Smooth muscle cell (in vitro differentiated cells): ENCODE results near the gene SAMD7. TPM values are rescaled to one million over a fixed set of nuclear protein-coding genes. Genes with fewer than 3 reads are reported as not detected.

Source experiments
- DNase-seq: peaks from one replicate; lab custom pipeline; 2025; ENCODE audit not compliant: unreplicated experiment; lab: John Stamatoyannopoulos, UW
- H2AFZ ChIP-seq: fragments of 200-600 bp; sonication (generic); 2 replicates; pipeline ENCODE4 v1.6.0; 2016; ENCODE audit warnings: antibody characterized with exemption, low read depth, mild to moderate bottlenecking
- H3F3A ChIP-seq: fragments of 200-600 bp; sonication (generic); 2 replicates; pipeline ENCODE4 v1.6.0; 2017; ENCODE audit warnings: antibody characterized with exemption, low read depth
- H3K27ac ChIP-seq: fragments of 200-600 bp; sonication (generic); 2 replicates; pipeline ENCODE4 v1.5.1; 2016; ENCODE audit warnings: low read depth, mild to moderate bottlenecking
- H3K27me3 ChIP-seq: fragments of 200-600 bp; sonication (generic); 2 replicates; pipeline ENCODE4 v1.6.1; 2016; ENCODE audit warnings: low read depth, mild to moderate bottlenecking
- H3K36me3 ChIP-seq: fragments of 200-600 bp; sonication (generic); 2 replicates; pipeline ENCODE4 v1.5.1; 2016; ENCODE audit warnings: low read depth
- H3K4me1 ChIP-seq: fragments of 200-600 bp; sonication (generic); 2 replicates; pipeline ENCODE4 v1.5.1; 2016; ENCODE audit warnings: low read depth
- H3K4me2 ChIP-seq: fragments of 200-600 bp; sonication (generic); 2 replicates; pipeline ENCODE4 v1.6.0; 2016; ENCODE audit warnings: mild to moderate bottlenecking
- H3K4me3 ChIP-seq: fragments of 200-600 bp; sonication (generic); 2 replicates; pipeline ENCODE4 v1.5.1; 2016; ENCODE audit warnings: mild to moderate bottlenecking
- H3K79me2 ChIP-seq: fragments of 200-600 bp; sonication (generic); 2 replicates; pipeline ENCODE4 v1.6.0; 2016; ENCODE audit warnings: low read depth, mild to moderate bottlenecking
- H3K9ac ChIP-seq: fragments of 200-600 bp; sonication (generic); 2 replicates; pipeline ENCODE4 v1.6.0; 2016; ENCODE audit warnings: low read depth
- H3K9me3 ChIP-seq: fragments of 200-600 bp; sonication (generic); replicated peaks from 2 replicates; pipeline ENCODE4 v1.5.1; 2016; ENCODE audit warnings: low read depth
- H4K20me1 ChIP-seq: fragments of 200-600 bp; sonication (generic); 2 replicates; pipeline ENCODE4 v1.6.0; 2016; ENCODE audit warnings: low read depth
- CTCF ChIP-seq: fragments of 200-600 bp; sonication (generic); IDR thresholded peaks from 2 replicates; pipeline ENCODE4 v1.5.1; 2017; ENCODE audit warnings: borderline replicate concordance, mild to moderate bottlenecking, antibody characterized with exemption; ENCODE audit not compliant: insufficient read depth, poor library complexity, severe bottlenecking
- WGBS: methylation state at CpG from one replicate; pipeline ENCODE4 v1.1.7; 2016; ENCODE audit warnings: low lambda C conversion rate; 5-methylcytosine and 5-hydroxymethylcytosine counted together
- polyA plus RNA-seq: library from polyadenylated mRNA; unstranded; fragments of >200 nt; fragmentation: Nextera tagmentation; extraction: Ambion mirVana; gene quantifications from 2 replicates; pipeline ENCODE4 v1.2.1, GENCODE V29; 2016
- total RNA-seq: library from RNA; depleted of rRNA; stranded (reverse); fragments of >200 nt; gene quantifications from 2 replicates; pipeline ENCODE4 v1.2.3, GENCODE V29; 2014

The SAMD7 gene
- total and polyA plus RNA-seq, 2 experiments from 2014 or later = not detected

DNA sequence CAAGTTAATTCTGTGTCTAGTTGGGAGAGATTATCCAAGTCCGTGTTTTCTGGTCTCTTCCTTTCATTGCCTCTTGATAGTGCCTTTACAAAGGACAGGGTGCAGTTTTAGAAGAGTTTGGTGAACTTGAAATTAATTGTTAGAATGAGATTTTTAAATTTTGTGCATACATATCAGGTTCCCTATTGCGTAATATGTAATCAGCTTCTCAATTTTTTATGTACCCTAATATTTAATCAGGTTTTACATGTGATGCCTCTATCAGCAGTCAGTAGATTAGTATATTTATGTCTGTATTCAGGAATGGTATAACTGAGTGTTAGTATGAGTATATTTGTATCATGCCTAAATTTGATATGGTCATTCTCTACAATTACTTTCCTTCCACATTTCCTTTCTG, 60.1 kb downstream of the SAMD7 start:
- Histone ChIP-seq H3K9me3 (no peaks in the 10 kb centered on the region), H4K20me1 (peaks cover 94% of the 10 kb centered on the region), H3K9ac (no peak overlapping the region), H2AFZ (no peak overlapping the region), H3K79me2 (peaks cover 86% of the 10 kb centered on the region), H3K4me1 (peaks cover 23% of the 10 kb centered on the region), H3K4me2 (no peak overlapping the region), H3K27me3 (no peaks in the 10 kb centered on the region), H3K27ac (no peak overlapping the region), H3F3A (no peaks in the 10 kb centered on the region), H3K4me3 (no peak overlapping the region), H3K36me3 (no peaks in the 10 kb centered on the region)
- DNase-seq = no peak
- 88% methylated on average over 2 of the region's 2 CpGs for WGBS
- no peak for TF ChIP-seq CTCF

- Histone ChIP-seq H3K27ac (peak overlapping the region; percentile 15), H3K9ac (no peak overlapping the region), H2AFZ (no peak overlapping the region), H3K4me2 (no peak overlapping the region), H3K4me1 (no peaks in the 10 kb centered on the region), H3K79me2 (peaks cover 16% of the 10 kb centered on the region), H3K9me3 (no peaks in the 10 kb centered on the region), H4K20me1 (peaks cover 46% of the 10 kb centered on the region), H3F3A (no peaks in the 10 kb centered on the region), H3K4me3 (no peak overlapping the region), H3K36me3 (peaks cover 39% of the 10 kb centered on the region), H3K27me3 (no peaks in the 10 kb centered on the region)
- 38% methylated on average over 2 of the region's 2 CpGs for WGBS
- no peak for DNase-seq
- TF ChIP-seq CTCF = no peak
Measured at GRCh38 chr3:169980055-169980454, 68.7 kb downstream of the SAMD7 start.

- H3K4me2 ChIP-seq = no peak overlapping the region
- WGBS = 99% methylated on average over 3 of the region's 3 CpGs
- no peak overlapping the region for H3K27ac ChIP-seq
- TF ChIP-seq CTCF = no peak
- peaks cover 15% of the 10 kb centered on the region for H4K20me1 ChIP-seq
- no peaks in the 10 kb centered on the region for H3K27me3 ChIP-seq
- H3K36me3 ChIP-seq = peaks cover 64% of the 10 kb centered on the region
- DNase-seq = no peak
- H3K4me1 ChIP-seq = no peaks in the 10 kb centered on the region
- H3F3A ChIP-seq = no peaks in the 10 kb centered on the region
- H3K9me3 ChIP-seq = no peaks in the 10 kb centered on the region
- H3K79me2 ChIP-seq = no peaks in the 10 kb centered on the region
- H3K4me3 ChIP-seq = no peak overlapping the region
- H2AFZ ChIP-seq = no peak overlapping the region
- no peak overlapping the region for H3K9ac ChIP-seq
Measured at GRCh38 chr3:169984292-169984691, 72.9 kb downstream of the SAMD7 start.

Other genes with a start within 250 kb of the SAMD7 start
- gene MECOM, start 247.9 kb upstream of the SAMD7 start, total RNA-seq = 0.18 and 0.27 TPM in 2 replicates
- gene MECOM, start 247.9 kb upstream of the SAMD7 start, polyA plus RNA-seq = 0.78 TPM in 1 of 2 replicates, not detected in the other
- 148 and 194 TPM in 2 replicates for gene TERC, start 146.5 kb upstream of the SAMD7 start, total RNA-seq
- gene TERC, start 146.5 kb upstream of the SAMD7 start, polyA plus RNA-seq = not detected in 2 replicates
- 1.7 and 2.2 TPM in 2 replicates for gene ACTRT3, start 142.0 kb upstream of the SAMD7 start, total RNA-seq
- gene ACTRT3, start 142.0 kb upstream of the SAMD7 start, polyA plus RNA-seq = 1.3 and 3.9 TPM in 2 replicates
- 29.9 and 33.3 TPM in 2 replicates for gene MYNN, start 138.2 kb upstream of the SAMD7 start, total RNA-seq
- 12.4 and 17.2 TPM in 2 replicates for gene MYNN, start 138.2 kb upstream of the SAMD7 start, polyA plus RNA-seq
- gene LRRIQ4, start 98.7 kb upstream of the SAMD7 start, total RNA-seq = 0.18 TPM in 1 of 2 replicates, not detected in the other
- gene LRRIQ4, start 98.7 kb upstream of the SAMD7 start, polyA plus RNA-seq = not detected in 2 replicates
- 1.8 and 2.4 TPM in 2 replicates for gene LRRC34, start 98.7 kb upstream of the SAMD7 start, total RNA-seq
- 1.8 and 2.5 TPM in 2 replicates for gene LRRC34, start 98.7 kb upstream of the SAMD7 start, polyA plus RNA-seq
- gene LRRC31, start 41.6 kb upstream of the SAMD7 start, total RNA-seq = not detected in 2 replicates
- gene LRRC31, start 41.6 kb upstream of the SAMD7 start, polyA plus RNA-seq = not detected in 2 replicates
- 41.0 and 49.1 TPM in 2 replicates for gene SEC62, start 55.2 kb downstream of the SAMD7 start, total RNA-seq
- gene SEC62, start 55.2 kb downstream of the SAMD7 start, polyA plus RNA-seq = 125 and 160 TPM in 2 replicates
- 2.3 TPM in 1 of 2 replicates, not detected in the other for gene GPR160, start 126.4 kb downstream of the SAMD7 start, total RNA-seq
- 0.83 TPM in 1 of 2 replicates, not detected in the other for gene GPR160, start 126.4 kb downstream of the SAMD7 start, polyA plus RNA-seq